HepG2 (cell line): ENCODE data around the gene PPP2R5B. TPM values are rescaled to one million over a fixed set of nuclear protein-coding genes. Genes with fewer than 3 reads are reported as not detected.

Source experiments
- CHD4 ChIP-seq: fragments of 200-600 bp; sonication (generic); IDR thresholded peaks from 2 replicates; pipeline ENCODE4 v1.7.0; 2017; ENCODE audit warnings: mild to moderate bottlenecking, low read length, borderline replicate concordance
- FIP1L1 ChIP-seq: fragments of 200-400 bp; formaldehyde crosslinking; IDR thresholded peaks from 2 replicates; pipeline ENCODE4 v1.6.1; 2018; ENCODE audit warnings: low read depth, mild to moderate bottlenecking, low read length, moderate library complexity, borderline replicate concordance; ENCODE audit not compliant: insufficient read depth
- HES4 ChIP-seq: sonication (generic); formaldehyde crosslinking; IDR thresholded peaks from 2 replicates; pipeline ENCODE4 v1.9.0; 2021; ENCODE audit warnings: mild to moderate bottlenecking, missing genetic modification reagents, borderline replicate concordance
- HMGA1 ChIP-seq: sonication (generic); formaldehyde crosslinking; conservative IDR thresholded peaks from 2 replicates; pipeline ENCODE4 v1.4.0; 2020; ENCODE audit warnings: missing genetic modification reagents
- HOXD1 ChIP-seq: sonication (generic); formaldehyde crosslinking; IDR thresholded peaks from 2 replicates; pipeline ENCODE4 v1.5.0; 2020; ENCODE audit warnings: missing genetic modification reagents
- MTF2 ChIP-seq: sonication (generic); formaldehyde crosslinking; IDR thresholded peaks from 2 replicates; pipeline ENCODE4 v1.5.0; 2020; ENCODE audit warnings: missing genetic modification reagents, borderline replicate concordance
- NAIF1 ChIP-seq: sonication (generic); formaldehyde crosslinking; IDR thresholded peaks from 2 replicates; pipeline ENCODE4 v1.5.0; 2020; ENCODE audit warnings: mild to moderate bottlenecking, missing genetic modification reagents, borderline replicate concordance
- NCOA5 ChIP-seq: sonication (generic); formaldehyde crosslinking; IDR thresholded peaks from 2 replicates; pipeline ENCODE4 v1.4.0; 2020; ENCODE audit warnings: missing genetic modification reagents
- SKI ChIP-seq: fragments of 450-650 bp; IDR thresholded peaks from one replicate; pipeline ENCODE4 v1.6.1; 2018; ENCODE audit warnings: mild to moderate bottlenecking; ENCODE audit not compliant: partially characterized antibody
- TBL1XR1 ChIP-seq: fragments of 150-350 bp; IDR thresholded peaks from 2 replicates; pipeline ENCODE4 v1.6.1; 2014; ENCODE audit warnings: borderline replicate concordance, low read length; ENCODE audit not compliant: partially characterized antibody
- ZBTB38 ChIP-seq: sonication (generic); formaldehyde crosslinking; IDR thresholded peaks from 2 replicates; pipeline ENCODE4 v1.5.1; 2020; ENCODE audit warnings: mild to moderate bottlenecking, missing genetic modification reagents
- ZNF20 ChIP-seq: sonication (generic); formaldehyde crosslinking; IDR thresholded peaks from 2 replicates; pipeline ENCODE4 v1.4.0; 2020; ENCODE audit warnings: mild to moderate bottlenecking, moderate library complexity, missing genetic modification reagents
- ZNF30 ChIP-seq: sonication (generic); formaldehyde crosslinking; IDR thresholded peaks from 2 replicates; pipeline ENCODE4 v1.5.0; 2020; ENCODE audit warnings: mild to moderate bottlenecking, missing genetic modification reagents
- ZNF552 ChIP-seq: sonication (generic); formaldehyde crosslinking; IDR thresholded peaks from 2 replicates; pipeline ENCODE4 v1.9.0; 2022; ENCODE audit warnings: missing genetic modification reagents, mild to moderate bottlenecking, borderline replicate concordance
- ZNF589 ChIP-seq: sonication (generic); formaldehyde crosslinking; conservative IDR thresholded peaks from 2 replicates; pipeline ENCODE4 v1.8.0; 2022; ENCODE audit warnings: mild to moderate bottlenecking, moderate library complexity, missing genetic modification reagents
- ZNF660 ChIP-seq: sonication (generic); formaldehyde crosslinking; IDR thresholded peaks from 2 replicates; pipeline ENCODE4 v1.5.1; 2020; ENCODE audit warnings: mild to moderate bottlenecking, low read depth, missing genetic modification reagents, borderline replicate concordance
- polyA plus RNA-seq, 8 experiments: library from polyadenylated mRNA; depleted of rRNA in 3 of 8; stranded (reverse) in 7 of 8; unstranded in 1 of 8; fragments of >200 nt; fragmentation: Illumina TruSeq in 4 of 8; extraction: Trizol in 4 of 8; gene quantifications; 2 replicates each; pipeline versions ENCODE4 v1.2.1 to v1.2.3, GENCODE V29; 2011 to 2016; ENCODE audit warnings: low read depth in 4 of 8, missing spikeins in 1 of 8, mixed read lengths in 1 of 8; ENCODE audit not compliant: insufficient read depth in 1 of 8
- total RNA-seq, 5 experiments: library from RNA; depleted of rRNA; stranded (reverse); fragments of >200 nt; fragmentation: Illumina TruSeq; extraction: Trizol; gene quantifications; 2 replicates each; pipeline ENCODE4 v1.2.3, GENCODE V29; 2016; ENCODE audit warnings: low read depth in 1 of 5
- TF ChIP-seq, protein P1 (sequence below): sonication (generic); formaldehyde crosslinking; IDR thresholded peaks from one replicate; pipeline ENCODE4 v1.5.1; 2020; ENCODE audit warnings: mild to moderate bottlenecking, missing genetic modification reagents; ENCODE audit errors: not compliant biosample characterization
- TF ChIP-seq, protein P2 (sequence below): sonication (generic); formaldehyde crosslinking; conservative IDR thresholded peaks from 2 replicates; pipeline ENCODE4 v1.8.0; 2022; ENCODE audit warnings: low read depth, missing genetic modification reagents
- TF ChIP-seq, protein P3 (sequence below): sonication (generic); formaldehyde crosslinking; IDR thresholded peaks from 2 replicates; pipeline ENCODE4 v1.4.0; 2020; ENCODE audit warnings: missing genetic modification reagents, low read depth, mild to moderate bottlenecking, borderline replicate concordance

PPP2R5B gene
- total and polyA plus RNA-seq, 2 of the 13 experiments (the other 11 are each of a cell fraction or from before 2014, with no cell fraction given), result 2.3 to 8.3 TPM

DNA sequence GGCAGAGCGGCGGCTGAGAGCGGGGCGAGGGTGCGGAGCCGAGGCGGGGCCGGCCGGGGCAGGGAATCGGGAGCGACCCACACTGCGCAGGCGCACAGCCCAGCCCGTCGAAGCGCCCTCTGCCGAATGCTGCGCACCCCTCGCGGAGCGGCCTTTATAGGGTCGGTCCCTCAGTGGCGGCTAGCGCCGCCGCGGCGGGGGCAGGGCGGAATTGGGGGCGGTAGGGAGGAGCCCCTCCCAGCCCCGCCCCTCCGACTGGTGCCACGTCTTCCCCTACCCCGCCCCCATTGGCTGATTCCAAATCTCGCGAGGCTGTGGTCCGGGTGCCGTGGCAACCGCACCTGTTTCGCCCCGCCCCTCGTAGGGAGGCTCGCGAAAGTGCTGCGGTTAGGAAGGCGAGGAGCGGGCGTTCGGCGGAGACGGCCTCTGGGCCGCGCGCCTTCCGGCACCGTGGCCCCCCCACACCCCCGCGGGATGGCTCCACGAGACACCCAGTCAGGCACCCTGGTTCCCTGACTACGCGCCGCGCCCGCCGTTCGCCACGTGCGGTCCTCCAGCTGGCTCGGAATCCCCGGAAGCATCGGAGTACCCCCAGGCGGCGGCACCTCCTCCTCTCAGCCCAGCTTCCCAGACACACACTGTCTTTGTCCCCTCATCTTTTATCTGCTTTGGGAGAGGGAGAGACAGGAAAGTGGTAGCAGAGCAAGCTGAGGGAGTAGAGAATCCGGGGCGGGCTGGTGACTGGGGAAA is 45.8 kb upstream of the PPP2R5B start, which contains the start of gene EHD1 (continued):
- TF ChIP-seq, protein P1, sequence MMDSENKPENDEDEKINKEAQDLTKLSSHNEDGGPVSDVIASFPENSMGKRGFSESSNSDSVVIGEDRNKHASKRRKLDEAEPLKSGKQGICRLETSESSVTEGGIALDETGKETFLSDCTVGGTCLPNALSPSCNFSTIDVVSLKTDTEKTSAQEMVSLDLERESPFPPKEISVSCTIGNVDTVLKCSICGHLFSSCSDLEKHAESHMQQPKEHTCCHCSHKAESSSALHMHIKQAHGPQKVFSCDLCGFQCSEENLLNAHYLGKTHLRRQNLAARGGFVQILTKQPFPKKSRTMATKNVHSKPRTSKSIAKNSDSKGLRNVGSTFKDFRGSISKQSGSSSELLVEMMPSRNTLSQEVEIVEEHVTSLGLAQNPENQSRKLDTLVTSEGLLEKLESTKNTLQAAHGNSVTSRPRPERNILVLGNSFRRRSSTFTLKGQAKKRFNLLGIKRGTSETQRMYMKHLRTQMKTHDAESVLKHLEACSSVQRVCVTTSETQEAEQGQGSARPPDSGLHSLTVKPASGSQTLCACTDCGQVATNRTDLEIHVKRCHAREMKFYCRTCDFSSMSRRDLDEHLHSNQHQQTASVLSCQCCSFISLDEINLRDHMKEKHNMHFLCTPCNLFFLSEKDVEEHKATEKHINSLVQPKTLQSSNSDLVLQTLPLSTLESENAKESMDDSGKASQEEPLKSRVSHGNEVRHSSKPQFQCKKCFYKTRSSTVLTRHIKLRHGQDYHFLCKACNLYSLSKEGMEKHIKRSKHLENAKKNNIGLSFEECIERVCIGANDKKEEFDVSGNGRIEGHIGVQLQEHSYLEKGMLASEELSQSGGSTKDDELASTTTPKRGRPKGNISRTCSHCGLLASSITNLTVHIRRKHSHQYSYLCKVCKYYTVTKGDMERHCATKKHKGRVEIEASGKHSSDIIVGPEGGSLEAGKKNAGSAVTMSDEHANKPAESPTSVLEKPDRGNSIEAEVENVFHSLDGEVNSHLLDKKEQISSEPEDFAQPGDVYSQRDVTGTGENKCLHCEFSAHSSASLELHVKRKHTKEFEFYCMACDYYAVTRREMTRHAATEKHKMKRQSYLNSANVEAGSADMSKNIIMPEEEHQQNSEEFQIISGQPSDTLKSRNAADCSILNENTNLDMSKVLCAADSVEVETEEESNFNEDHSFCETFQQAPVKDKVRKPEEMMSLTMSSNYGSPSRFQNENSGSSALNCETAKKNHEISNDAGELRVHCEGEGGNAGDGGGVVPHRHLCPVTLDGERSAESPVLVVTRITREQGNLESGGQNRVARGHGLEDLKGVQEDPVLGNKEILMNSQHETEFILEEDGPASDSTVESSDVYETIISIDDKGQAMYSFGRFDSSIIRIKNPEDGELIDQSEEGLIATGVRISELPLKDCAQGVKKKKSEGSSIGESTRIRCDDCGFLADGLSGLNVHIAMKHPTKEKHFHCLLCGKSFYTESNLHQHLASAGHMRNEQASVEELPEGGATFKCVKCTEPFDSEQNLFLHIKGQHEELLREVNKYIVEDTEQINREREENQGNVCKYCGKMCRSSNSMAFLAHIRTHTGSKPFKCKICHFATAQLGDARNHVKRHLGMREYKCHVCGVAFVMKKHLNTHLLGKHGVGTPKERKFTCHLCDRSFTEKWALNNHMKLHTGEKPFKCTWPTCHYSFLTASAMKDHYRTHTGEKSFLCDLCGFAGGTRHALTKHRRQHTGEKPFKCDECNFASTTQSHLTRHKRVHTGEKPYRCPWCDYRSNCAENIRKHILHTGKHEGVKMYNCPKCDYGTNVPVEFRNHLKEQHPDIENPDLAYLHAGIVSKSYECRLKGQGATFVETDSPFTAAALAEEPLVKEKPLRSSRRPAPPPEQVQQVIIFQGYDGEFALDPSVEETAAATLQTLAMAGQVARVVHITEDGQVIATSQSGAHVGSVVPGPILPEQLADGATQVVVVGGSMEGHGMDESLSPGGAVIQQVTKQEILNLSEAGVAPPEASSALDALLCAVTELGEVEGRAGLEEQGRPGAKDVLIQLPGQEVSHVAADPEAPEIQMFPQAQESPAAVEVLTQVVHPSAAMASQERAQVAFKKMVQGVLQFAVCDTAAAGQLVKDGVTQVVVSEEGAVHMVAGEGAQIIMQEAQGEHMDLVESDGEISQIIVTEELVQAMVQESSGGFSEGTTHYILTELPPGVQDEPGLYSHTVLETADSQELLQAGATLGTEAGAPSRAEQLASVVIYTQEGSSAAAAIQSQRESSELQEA (CRISPR knock-in tag), result no peak
- TF ChIP-seq, protein P2, sequence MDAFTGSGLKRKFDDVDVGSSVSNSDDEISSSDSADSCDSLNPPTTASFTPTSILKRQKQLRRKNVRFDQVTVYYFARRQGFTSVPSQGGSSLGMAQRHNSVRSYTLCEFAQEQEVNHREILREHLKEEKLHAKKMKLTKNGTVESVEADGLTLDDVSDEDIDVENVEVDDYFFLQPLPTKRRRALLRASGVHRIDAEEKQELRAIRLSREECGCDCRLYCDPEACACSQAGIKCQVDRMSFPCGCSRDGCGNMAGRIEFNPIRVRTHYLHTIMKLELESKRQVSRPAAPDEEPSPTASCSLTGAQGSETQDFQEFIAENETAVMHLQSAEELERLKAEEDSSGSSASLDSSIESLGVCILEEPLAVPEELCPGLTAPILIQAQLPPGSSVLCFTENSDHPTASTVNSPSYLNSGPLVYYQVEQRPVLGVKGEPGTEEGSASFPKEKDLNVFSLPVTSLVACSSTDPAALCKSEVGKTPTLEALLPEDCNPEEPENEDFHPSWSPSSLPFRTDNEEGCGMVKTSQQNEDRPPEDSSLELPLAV, result no peak
- TF ChIP-seq SKI (no peak), HOXD1 (CRISPR knock-in tag) (no peak), NAIF1 (CRISPR knock-in tag) (no peak), ZNF30 (no peak), CHD4 (no peak), ZNF20 (CRISPR knock-in tag) (no peak), ZNF552 (CRISPR knock-in tag) (no peak), ZBTB38 (CRISPR knock-in tag) (peak; percentile 81; the same call in 1 of the 2 replicates), HES4 (CRISPR knock-in tag) (peak; percentile 83), TBL1XR1 (peak; percentile 61), NCOA5 (CRISPR knock-in tag) (no peak), FIP1L1 (no peak), MTF2 (CRISPR knock-in tag) (peak; percentile 87; the same call in 1 of the 2 replicates), HMGA1 (no peak), ZNF660 (CRISPR knock-in tag) (no peak), ZNF589 (CRISPR knock-in tag) (peak; percentile 46)
- TF ChIP-seq, protein P3, sequence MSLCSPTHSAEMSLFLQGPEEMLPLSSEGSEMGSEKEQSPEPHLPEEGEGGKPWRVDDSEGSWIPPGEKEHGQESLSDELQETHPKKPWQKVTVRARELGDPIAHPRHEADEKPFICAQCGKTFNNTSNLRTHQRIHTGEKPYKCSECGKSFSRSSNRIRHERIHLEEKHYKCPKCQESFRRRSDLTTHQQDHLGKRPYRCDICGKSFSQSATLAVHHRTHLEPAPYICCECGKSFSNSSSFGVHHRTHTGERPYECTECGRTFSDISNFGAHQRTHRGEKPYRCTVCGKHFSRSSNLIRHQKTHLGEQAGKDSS (CRISPR knock-in tag), result peak; percentile 65
